Central memory CD8-positive, alpha-beta T cell (primary cell): Measurements from ENCODE around the gene S100A14.
"Not testable (repeated sequence)": the region's sequence is repeated elsewhere in the genome, so short reads cannot be mapped to it uniquely, and the experiment has no call there.

Experiments
- ATAC-seq: fragments of 150-1000 bp; cut with Tn5 transposase; replicated peaks from 2 replicates; pipeline ENCODE4 v1.10.0; 2022; ENCODE audit warnings: mild to moderate bottlenecking, moderate FRiP score, moderate number of reproducible peaks; ENCODE audit not compliant: poor library complexity, severe bottlenecking; ENCODE audit errors: extremely low read depth
- DNase-seq, 2 donors: peaks; one replicate each; pipeline ENCODE4 v3.0.0; 2021; ENCODE audit warnings: low spot score in 2 of 2
- H3K27ac Mint-ChIP-seq: one replicate; pipeline ENCODE4 v1.8.0; 2022; ENCODE audit warnings: low read depth, mild to moderate bottlenecking, moderate library complexity, mixed read lengths
- H3K27me3 Mint-ChIP-seq: one replicate; pipeline ENCODE4 v1.8.0; 2022; ENCODE audit warnings: mixed read lengths
- H3K36me3 Mint-ChIP-seq: one replicate; pipeline ENCODE4 v1.8.0; 2022; ENCODE audit warnings: mild to moderate bottlenecking, moderate library complexity, mixed read lengths; ENCODE audit not compliant: insufficient read depth
- H3K4me1 Mint-ChIP-seq: one replicate; pipeline ENCODE4 v1.8.0; 2022; ENCODE audit warnings: mixed read lengths
- H3K4me3 Mint-ChIP-seq: one replicate; pipeline ENCODE4 v1.8.0; 2022; ENCODE audit warnings: mild to moderate bottlenecking, moderate library complexity, mixed read lengths
- H3K9me3 Mint-ChIP-seq: one replicate; pipeline ENCODE4 v1.8.0; 2022; ENCODE audit warnings: mixed read lengths

Gene S100A14

DNA sequence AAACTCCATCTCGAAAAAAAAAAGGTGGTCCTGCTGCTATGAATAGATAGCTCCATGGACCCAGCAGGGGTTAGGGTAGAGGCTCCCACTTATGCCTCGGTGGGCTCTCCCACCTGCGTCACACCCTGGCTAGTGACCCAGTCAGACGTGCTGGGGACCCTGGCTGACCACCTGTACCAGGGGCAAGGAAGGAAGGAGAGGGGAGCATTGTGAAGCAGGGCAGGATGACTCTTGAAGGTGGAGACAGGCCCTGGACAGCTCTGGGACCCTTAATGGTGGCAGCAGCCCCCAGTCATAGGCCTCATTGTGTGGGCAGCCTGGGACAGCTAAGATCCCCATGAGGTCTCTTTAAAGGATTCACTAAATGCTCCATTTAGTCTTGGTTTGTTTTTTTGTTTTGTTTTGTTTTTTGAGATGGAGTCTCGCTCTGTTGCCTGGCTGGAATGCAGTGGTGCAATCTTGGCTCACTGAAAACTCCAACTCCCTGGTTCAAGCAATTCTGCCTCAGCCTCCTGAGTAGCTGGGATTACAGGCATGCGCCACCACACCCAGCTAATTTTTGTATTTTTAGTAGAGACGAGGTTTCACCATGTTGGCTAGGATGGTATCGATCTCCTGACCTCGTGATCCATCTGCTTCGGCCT lies 32.0 kb upstream of the S100A14 start:
- Mint-ChIP-seq H3K4me1 (peaks cover 60% of the 10 kb centered on the region), H3K36me3 (peaks cover 40% of the 10 kb centered on the region), H3K4me3 (no peak overlapping the region), H3K27ac (peak overlapping the region; percentile 68), H3K9me3 (no peaks in the 10 kb centered on the region), H3K27me3 (no peaks in the 10 kb centered on the region)
- ATAC-seq: no peak
- DNase-seq: no peak

DNA sequence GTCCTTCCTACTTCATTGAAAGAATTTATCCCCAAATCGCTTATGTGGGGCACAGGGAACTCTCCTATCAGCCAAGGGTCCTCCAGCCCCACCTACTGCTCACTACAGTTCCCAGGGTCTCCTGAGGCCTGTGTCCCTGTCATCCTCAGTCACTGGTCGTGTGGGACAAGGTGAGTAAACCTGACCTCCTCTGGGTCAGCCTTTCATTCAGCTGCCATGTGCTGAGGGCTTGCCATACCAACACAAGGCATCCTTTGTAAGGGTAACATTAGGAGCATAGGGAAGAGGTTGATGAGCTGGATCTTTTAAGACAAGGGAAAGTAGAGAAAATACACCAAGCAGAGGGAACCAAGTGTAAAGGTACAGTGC lies 31.2 kb upstream of the S100A14 start:
- no peak overlapping the region for H3K4me3 Mint-ChIP-seq
- ATAC-seq (no peak), DNase-seq (no peak)
- H3K27me3 Mint-ChIP-seq: no peaks in the 10 kb centered on the region
- H3K4me1 Mint-ChIP-seq: peaks cover 64% of the 10 kb centered on the region
- H3K36me3 Mint-ChIP-seq: peaks cover 42% of the 10 kb centered on the region
- H3K27ac Mint-ChIP-seq: peak overlapping the region; percentile 68
- H3K9me3 Mint-ChIP-seq: no peaks in the 10 kb centered on the region

- Mint-ChIP-seq H3K27ac (peak overlapping the region; percentile 68), H3K9me3 (no peaks in the 10 kb centered on the region), H3K4me1 (peaks cover 64% of the 10 kb centered on the region), H3K36me3 (peaks cover 48% of the 10 kb centered on the region), H3K4me3 (no peak overlapping the region), H3K27me3 (no peaks in the 10 kb centered on the region)
- ATAC-seq (no peak), DNase-seq (no peak)
Observed at GRCh38 chr1:153646672-153647345, 30.7 kb upstream of the S100A14 start.

- Mint-ChIP-seq H3K27ac (no peak overlapping the region), H3K27me3 (no peaks in the 10 kb centered on the region), H3K4me1 (peaks cover 65% of the 10 kb centered on the region), H3K4me3 (no peak overlapping the region), H3K36me3 (peaks cover 73% of the 10 kb centered on the region), H3K9me3 (no peaks in the 10 kb centered on the region)
- DNase-seq (no peak), ATAC-seq (no peak)
Observed at GRCh38 chr1:153643816-153644215, 27.7 kb upstream of the S100A14 start.

DNA sequence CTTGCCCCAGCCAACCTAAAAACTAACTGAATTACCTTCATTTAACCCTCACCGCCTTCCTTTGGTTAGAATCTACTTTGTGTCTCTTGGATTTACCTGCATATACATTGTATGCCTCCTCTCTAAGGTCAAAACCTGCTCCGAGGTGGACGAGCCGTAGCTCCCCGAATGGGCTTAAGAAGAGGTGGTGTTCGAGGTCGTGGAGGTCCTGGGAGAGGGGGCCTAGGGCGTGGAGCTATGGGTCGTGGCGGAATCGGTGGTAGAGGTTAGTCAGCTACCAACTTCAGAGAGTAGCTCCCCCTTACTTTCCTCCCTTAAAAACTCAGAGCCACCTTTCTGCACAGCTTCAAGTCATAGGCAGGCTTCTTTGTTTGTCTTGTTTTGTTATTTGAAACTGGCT lies 27.0 kb upstream of the S100A14 start:
- H3K27ac Mint-ChIP-seq: peak overlapping the region; percentile 6
- no peaks in the 10 kb centered on the region for H3K9me3 Mint-ChIP-seq
- peaks cover 64% of the 10 kb centered on the region for H3K4me1 Mint-ChIP-seq
- DNase-seq: no peak
- H3K4me3 Mint-ChIP-seq: no peak overlapping the region
- H3K27me3 Mint-ChIP-seq: no peaks in the 10 kb centered on the region
- H3K36me3 Mint-ChIP-seq: peaks cover 81% of the 10 kb centered on the region
- no peak for ATAC-seq

DNA sequence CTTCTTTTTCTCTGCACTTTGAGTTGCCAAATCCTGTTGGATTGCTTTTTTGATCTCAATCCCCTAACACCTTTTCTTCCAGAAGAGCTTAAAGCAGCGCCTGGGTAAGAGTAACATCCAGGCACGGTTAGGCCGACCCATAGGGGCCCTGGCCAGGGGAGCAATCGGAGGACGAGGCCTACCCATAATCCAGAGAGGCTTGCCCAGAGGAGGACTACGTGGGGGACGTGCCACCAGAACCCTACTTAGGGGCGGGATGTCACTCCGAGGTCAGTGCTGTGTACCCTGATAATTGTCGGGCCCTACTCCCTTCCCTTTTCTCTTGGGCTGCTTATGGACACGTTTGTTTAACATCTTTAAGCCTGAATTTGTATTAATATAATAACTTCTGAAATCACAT lies 26.0 kb upstream of the S100A14 start:
- H3K4me3 Mint-ChIP-seq: no peak overlapping the region
- no peak overlapping the region for H3K27ac Mint-ChIP-seq
- no peaks in the 10 kb centered on the region for H3K9me3 Mint-ChIP-seq
- H3K27me3 Mint-ChIP-seq: no peaks in the 10 kb centered on the region
- peaks cover 62% of the 10 kb centered on the region for H3K4me1 Mint-ChIP-seq
- peaks cover 85% of the 10 kb centered on the region for H3K36me3 Mint-ChIP-seq
- DNase-seq (no peak), ATAC-seq (no peak)

DNA sequence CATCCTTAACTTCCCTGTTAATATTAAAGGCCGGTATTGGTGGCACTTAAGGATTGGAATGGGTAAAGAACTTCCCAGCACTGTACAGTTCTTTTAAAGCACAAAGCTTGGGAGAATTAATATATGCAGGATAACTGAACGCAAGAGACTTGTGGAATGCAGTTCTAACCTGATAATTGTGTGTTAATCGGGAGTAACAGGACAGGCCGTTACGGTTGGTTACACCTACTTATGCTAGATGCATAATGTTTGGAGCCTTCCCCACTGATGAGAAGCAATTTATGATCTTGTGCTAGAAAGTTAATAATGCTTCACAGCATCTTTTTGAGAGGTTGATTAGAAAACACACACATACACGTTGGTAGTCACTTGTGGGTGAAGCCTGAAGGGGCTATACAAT lies 24.7 kb upstream of the S100A14 start:
- peaks cover 57% of the 10 kb centered on the region for H3K4me1 Mint-ChIP-seq
- ATAC-seq: no peak
- H3K27me3 Mint-ChIP-seq: no peaks in the 10 kb centered on the region
- DNase-seq: no peak
- H3K9me3 Mint-ChIP-seq: no peaks in the 10 kb centered on the region
- H3K27ac Mint-ChIP-seq: no peak overlapping the region
- no peak overlapping the region for H3K4me3 Mint-ChIP-seq
- peaks cover 82% of the 10 kb centered on the region for H3K36me3 Mint-ChIP-seq

DNA sequence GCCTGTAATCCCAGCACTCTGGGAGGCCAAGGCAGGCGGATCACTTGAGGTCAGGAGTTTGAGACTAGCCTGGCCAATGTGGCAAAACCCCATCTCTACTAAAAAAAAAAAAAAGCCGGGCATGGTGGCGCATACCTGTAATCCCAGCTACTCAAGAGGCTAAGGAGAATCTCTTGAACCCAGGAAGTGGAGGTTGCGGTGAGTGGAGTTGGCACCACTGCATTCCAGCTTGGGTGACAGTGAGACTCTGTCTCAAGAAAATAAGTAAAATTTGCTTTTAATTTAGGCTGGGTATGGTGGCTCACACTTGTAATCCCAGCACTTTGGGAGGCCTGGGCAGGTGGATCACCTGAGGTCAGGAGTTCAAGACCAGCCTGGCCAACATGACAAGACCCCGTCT lies 24.1 kb upstream of the S100A14 start:
- H3K27me3 Mint-ChIP-seq, H3K27ac Mint-ChIP-seq, H3K4me3 Mint-ChIP-seq, ATAC-seq, DNase-seq, H3K9me3 Mint-ChIP-seq: not testable (repeated sequence)
- H3K4me1 Mint-ChIP-seq: peaks cover 51% of the 10 kb centered on the region
- peaks cover 80% of the 10 kb centered on the region for H3K36me3 Mint-ChIP-seq

- ATAC-seq (no peak), DNase-seq (no peak)
- H3K27me3 Mint-ChIP-seq: no peaks in the 10 kb centered on the region
- H3K9me3 Mint-ChIP-seq: no peaks in the 10 kb centered on the region
- H3K4me3 Mint-ChIP-seq: no peak overlapping the region
- peaks cover 47% of the 10 kb centered on the region for H3K4me1 Mint-ChIP-seq
- H3K27ac Mint-ChIP-seq: no peak overlapping the region
- peaks cover 74% of the 10 kb centered on the region for H3K36me3 Mint-ChIP-seq
Observed at GRCh38 chr1:153639280-153639679, 23.2 kb upstream of the S100A14 start.

DNA sequence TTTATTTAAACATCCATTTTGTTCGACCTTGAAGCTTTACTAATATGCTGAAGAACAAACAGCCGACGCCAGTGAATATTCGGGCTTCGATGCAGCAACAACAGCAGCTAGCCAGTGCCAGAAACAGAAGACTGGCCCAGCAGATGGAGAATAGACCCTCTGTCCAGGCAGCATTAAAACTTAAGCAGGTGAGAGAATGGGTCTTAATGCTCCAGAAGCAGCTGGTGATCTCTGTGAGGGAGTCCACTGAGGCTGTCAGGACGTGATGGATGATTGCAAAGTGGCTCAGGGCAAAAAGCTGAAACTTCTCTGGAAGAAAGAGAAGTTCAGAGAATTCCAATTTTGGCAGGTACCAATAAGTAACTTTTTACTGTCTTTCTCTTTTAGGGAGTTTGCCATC lies 22.1 kb upstream of the S100A14 start:
- Mint-ChIP-seq H3K4me3 (peak overlapping the region; percentile 18), H3K9me3 (no peaks in the 10 kb centered on the region), H3K4me1 (peaks cover 47% of the 10 kb centered on the region), H3K27me3 (no peaks in the 10 kb centered on the region), H3K36me3 (peaks cover 74% of the 10 kb centered on the region), H3K27ac (no peak overlapping the region)
- no peak for DNase-seq
- no peak for ATAC-seq

GRCh38 chr1:153636312-153636711 lies 20.2 kb upstream of the S100A14 start:
- DNase-seq: no peak
- H3K36me3 Mint-ChIP-seq: peaks cover 63% of the 10 kb centered on the region
- H3K9me3 Mint-ChIP-seq: no peaks in the 10 kb centered on the region
- peaks cover 41% of the 10 kb centered on the region for H3K4me1 Mint-ChIP-seq
- H3K27me3 Mint-ChIP-seq: no peaks in the 10 kb centered on the region
- H3K27ac Mint-ChIP-seq: peak overlapping the region; percentile 98
- ATAC-seq: no peak
- H3K4me3 Mint-ChIP-seq: peak overlapping the region; percentile 95

DNA sequence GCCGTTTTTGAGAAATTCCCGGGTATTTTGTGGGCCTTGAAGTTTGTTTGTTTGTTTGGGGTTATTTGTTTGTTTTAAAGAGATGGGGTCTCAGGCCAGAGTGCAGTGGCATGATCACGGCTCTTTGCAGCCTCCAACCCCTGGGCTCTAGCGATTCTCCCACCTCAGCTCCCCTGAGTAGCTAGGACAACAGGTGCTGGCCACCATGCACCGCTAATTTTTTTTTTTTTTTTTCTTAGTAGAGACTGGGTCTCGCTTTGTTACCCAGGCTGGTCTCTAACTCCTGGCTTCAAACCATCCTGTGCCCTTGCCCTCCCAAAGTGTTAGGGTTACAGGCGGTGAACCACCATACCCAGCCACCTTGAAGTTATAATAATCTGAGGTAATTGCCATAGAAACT lies 19.7 kb upstream of the S100A14 start:
- peaks cover 59% of the 10 kb centered on the region for H3K36me3 Mint-ChIP-seq

More for the DNA sequence above, 19.7 kb upstream of the S100A14 start:
- peak overlapping the region; percentile 98 for H3K27ac Mint-ChIP-seq
- ATAC-seq: no peak
- H3K4me3 Mint-ChIP-seq: peak overlapping the region; percentile 95
- H3K9me3 Mint-ChIP-seq: no peaks in the 10 kb centered on the region
- H3K27me3 Mint-ChIP-seq: no peaks in the 10 kb centered on the region
- peaks cover 37% of the 10 kb centered on the region for H3K4me1 Mint-ChIP-seq
- no peak for DNase-seq
